Loucy (cell line): ENCODE measurements around the gene MAP7D3.

ENCODE experiments used
- H2AFZ ChIP-seq: fragments of 200-600 bp; sonication (generic); 2 replicates; pipeline ENCODE4 v1.6.0; 2016; ENCODE audit warnings: antibody characterized with exemption, mild to moderate bottlenecking, low read length, moderate library complexity
- H3F3A ChIP-seq: fragments of 200-600 bp; 2 replicates; pipeline ENCODE4 v1.6.0; 2016; ENCODE audit warnings: antibody characterized with exemption, low read depth, mild to moderate bottlenecking
- H3K27me3 ChIP-seq: fragments of 200-600 bp; sonication (generic); 2 replicates; pipeline ENCODE4 v1.6.1; 2014; ENCODE audit warnings: low read length, mild to moderate bottlenecking; ENCODE audit not compliant: insufficient read depth, poor library complexity, severe bottlenecking
- H3K36me3 ChIP-seq: fragments of 200-600 bp; sonication (generic); 2 replicates; pipeline ENCODE4 v1.6.1; 2016; ENCODE audit warnings: low read length; ENCODE audit not compliant: insufficient read depth
- H3K4me1 ChIP-seq: fragments of 200-600 bp; sonication (generic); 2 replicates; pipeline ENCODE4 v1.5.1; 2014; ENCODE audit warnings: low read length, mild to moderate bottlenecking; ENCODE audit not compliant: insufficient read depth, poor library complexity, severe bottlenecking
- H3K4me2 ChIP-seq: fragments of 200-600 bp; sonication (generic); 2 replicates; pipeline ENCODE4 v1.6.0; 2014; ENCODE audit warnings: antibody characterized with exemption, low read length, low read depth, mild to moderate bottlenecking; ENCODE audit not compliant: poor library complexity, severe bottlenecking
- H3K4me3 ChIP-seq: fragments of 200-600 bp; sonication (generic); 2 replicates; pipeline ENCODE4 v1.5.1; 2014; ENCODE audit warnings: low read length, mild to moderate bottlenecking, mixed read lengths; ENCODE audit not compliant: poor library complexity, severe bottlenecking
- H3K79me2 ChIP-seq: fragments of 200-600 bp; sonication (generic); 2 replicates; pipeline ENCODE4 v1.6.1; 2014; ENCODE audit warnings: low read length; ENCODE audit not compliant: insufficient read depth
- H3K9ac ChIP-seq: fragments of 200-600 bp; sonication (generic); 2 replicates; pipeline ENCODE4 v1.6.0; 2014; ENCODE audit warnings: mild to moderate bottlenecking, low read depth, low read length, moderate library complexity; ENCODE audit not compliant: poor library complexity, severe bottlenecking
- H3K9me2 ChIP-seq: fragments of 200-600 bp; sonication (generic); replicated peaks from 2 replicates; pipeline ENCODE4 v1.6.1; 2016; ENCODE audit warnings: low read depth, low read length, mixed read lengths
- H3K9me3 ChIP-seq: fragments of 200-600 bp; sonication (generic); 2 replicates; pipeline ENCODE4 v1.6.1; 2014; ENCODE audit warnings: mild to moderate bottlenecking, antibody characterized with exemption, low read length, low read depth; ENCODE audit not compliant: insufficient read depth
- H4K20me1 ChIP-seq: fragments of 200-600 bp; sonication (generic); 2 replicates; pipeline ENCODE4 v1.6.0; 2014; ENCODE audit warnings: antibody characterized with exemption, low read length, mild to moderate bottlenecking; ENCODE audit not compliant: insufficient read depth, poor library complexity, severe bottlenecking
- CTCF ChIP-seq: fragments of 200-600 bp; sonication (generic); conservative IDR thresholded peaks from 2 replicates; pipeline ENCODE4 v1.5.1; 2014; ENCODE audit warnings: mild to moderate bottlenecking, antibody characterized with exemption, low read length
- EZH2phosphoT487 ChIP-seq: fragments of 200-600 bp; IDR thresholded peaks from 2 replicates; pipeline ENCODE4 v1.6.1; 2018; ENCODE audit warnings: antibody characterized with exemption, mild to moderate bottlenecking, moderate library complexity, borderline replicate concordance

The MAP7D3 gene

GRCh38 chrX:136203438-136203837, 47.8 kb downstream of the MAP7D3 start:
- no peaks in the 10 kb centered on the region for H3K36me3 ChIP-seq
- H3K4me2 ChIP-seq = peak overlapping the region; percentile 13
- no peak overlapping the region for H3K4me3 ChIP-seq
- peaks cover 13% of the 10 kb centered on the region for H3K4me1 ChIP-seq
- H3F3A ChIP-seq = no peaks in the 10 kb centered on the region
- no peaks in the 10 kb centered on the region for H3K79me2 ChIP-seq
- no peaks in the 10 kb centered on the region for H3K9me2 ChIP-seq
- no peak overlapping the region for H3K9ac ChIP-seq
- H4K20me1 ChIP-seq = no peaks in the 10 kb centered on the region
- no peak for TF ChIP-seq EZH2phosphoT487
- TF ChIP-seq CTCF = no peak
- no peaks in the 10 kb centered on the region for H3K27me3 ChIP-seq
- H2AFZ ChIP-seq = no peak overlapping the region
- H3K9me3 ChIP-seq = no peaks in the 10 kb centered on the region

- no peaks in the 10 kb centered on the region for H3F3A ChIP-seq
- no peak overlapping the region for H3K9ac ChIP-seq
- no peak for TF ChIP-seq EZH2phosphoT487
- no peak overlapping the region for H3K4me3 ChIP-seq
- no peak overlapping the region for H3K4me2 ChIP-seq
- no peaks in the 10 kb centered on the region for H3K36me3 ChIP-seq
- peaks cover 13% of the 10 kb centered on the region for H3K4me1 ChIP-seq
- H3K79me2 ChIP-seq = no peaks in the 10 kb centered on the region
- H2AFZ ChIP-seq = no peak overlapping the region
- H3K9me2 ChIP-seq = no peaks in the 10 kb centered on the region
- no peaks in the 10 kb centered on the region for H3K9me3 ChIP-seq
- H4K20me1 ChIP-seq = no peaks in the 10 kb centered on the region
- H3K27me3 ChIP-seq = no peaks in the 10 kb centered on the region
Observed at GRCh38 chrX:136202889-136203288, 48.3 kb downstream of the MAP7D3 start.

- Histone ChIP-seq H3K4me2 (no peak overlapping the region), H3K27me3 (no peaks in the 10 kb centered on the region), H3F3A (no peaks in the 10 kb centered on the region), H4K20me1 (no peaks in the 10 kb centered on the region), H2AFZ (no peak overlapping the region), H3K79me2 (no peaks in the 10 kb centered on the region), H3K9ac (no peak overlapping the region), H3K36me3 (no peaks in the 10 kb centered on the region), H3K9me3 (no peaks in the 10 kb centered on the region), H3K4me1 (peaks cover 13% of the 10 kb centered on the region), H3K4me3 (no peak overlapping the region), H3K9me2 (no peaks in the 10 kb centered on the region)
- no peak for TF ChIP-seq CTCF
- no peak for TF ChIP-seq EZH2phosphoT487
Observed at GRCh38 chrX:136201601-136202000, 49.6 kb downstream of the MAP7D3 start.

GRCh38 chrX:136200466-136200865, 50.7 kb downstream of the MAP7D3 start:
- Histone ChIP-seq H3K27me3 (no peaks in the 10 kb centered on the region), H4K20me1 (no peaks in the 10 kb centered on the region), H3K4me1 (peaks cover 13% of the 10 kb centered on the region), H3K9me3 (no peaks in the 10 kb centered on the region), H3K9ac (no peak overlapping the region), H3K4me3 (no peak overlapping the region), H3F3A (no peaks in the 10 kb centered on the region), H3K79me2 (no peaks in the 10 kb centered on the region), H2AFZ (no peak overlapping the region), H3K9me2 (no peaks in the 10 kb centered on the region), H3K4me2 (no peak overlapping the region), H3K36me3 (no peaks in the 10 kb centered on the region)
- TF ChIP-seq EZH2phosphoT487 = no peak
- peak; percentile 40 for TF ChIP-seq CTCF
